HUDEP-2 (cell line): ENCODE measurements around the gene ARL4D.
"Not testable (repeated sequence)": the region's sequence is repeated elsewhere in the genome, so short reads cannot be mapped to it uniquely, and the experiment has no call there.

Experiments
- DNase-seq, 76 experiments: peaks; one replicate each; lab custom pipeline; 2025; ENCODE audit not compliant: unreplicated experiment in 76 of 76; lab: John Stamatoyannopoulos, UW

Gene ARL4D

DNA sequence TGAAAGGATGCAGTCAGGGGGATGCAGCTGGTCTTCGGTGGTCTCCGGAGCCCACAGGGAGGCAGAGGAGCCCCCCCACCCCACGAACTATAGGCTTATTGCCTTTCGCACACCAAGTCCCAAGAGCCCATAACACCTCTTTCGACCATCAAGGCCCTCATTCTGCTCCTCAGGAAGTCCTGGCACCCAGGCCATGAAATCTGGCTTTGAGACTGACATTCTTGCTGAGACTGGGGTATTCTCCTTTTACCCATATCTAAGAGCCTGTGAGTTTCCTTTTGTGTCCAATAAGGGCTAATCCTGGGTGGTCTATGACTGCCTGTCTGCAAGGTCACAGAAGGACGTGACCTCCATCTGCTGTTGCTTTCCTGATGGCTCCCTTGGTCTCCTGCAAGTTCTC is 6.4 kb upstream of the ARL4D start:
- DNase-seq = no peak

DNA sequence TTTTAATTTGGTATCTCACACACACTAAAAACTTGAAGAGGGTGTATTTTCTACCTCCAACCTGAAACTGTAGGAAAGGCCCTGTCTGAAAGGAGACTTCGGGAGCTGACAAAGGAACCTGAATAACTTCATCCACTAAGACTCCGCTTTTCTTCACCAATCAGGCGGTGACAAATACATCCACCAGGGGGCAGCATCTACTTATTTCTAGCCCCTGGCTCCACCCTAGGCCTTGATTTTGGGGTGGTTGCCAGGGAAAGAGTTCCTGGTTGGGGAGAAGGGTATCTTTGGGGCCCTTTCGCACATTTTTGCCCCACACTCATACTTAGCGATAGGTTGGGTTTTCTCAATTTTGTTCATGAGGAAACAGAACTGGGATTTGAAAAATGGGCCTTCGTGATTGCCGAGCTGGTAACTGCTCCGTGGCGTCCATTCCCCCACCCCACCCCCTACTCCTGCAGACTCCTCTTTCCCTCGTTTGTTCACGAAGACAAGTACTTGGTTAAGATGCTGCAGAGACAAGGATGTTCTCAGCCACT is 4.8 kb upstream of the ARL4D start:
- peak in 73 of 76 experiments; percentile 18 to 91 (median 72) for DNase-seq

- DNase-seq = not testable (repeated sequence)
These were observed 4.1 kb upstream of the ARL4D start for GRCh38 chr17:43394696-43395095.

GRCh38 chr17:43395165-43395564 is 3.6 kb upstream of the ARL4D start:
- peak in 30 of 76 experiments; percentile 9 to 73 (median 32) for DNase-seq

DNA sequence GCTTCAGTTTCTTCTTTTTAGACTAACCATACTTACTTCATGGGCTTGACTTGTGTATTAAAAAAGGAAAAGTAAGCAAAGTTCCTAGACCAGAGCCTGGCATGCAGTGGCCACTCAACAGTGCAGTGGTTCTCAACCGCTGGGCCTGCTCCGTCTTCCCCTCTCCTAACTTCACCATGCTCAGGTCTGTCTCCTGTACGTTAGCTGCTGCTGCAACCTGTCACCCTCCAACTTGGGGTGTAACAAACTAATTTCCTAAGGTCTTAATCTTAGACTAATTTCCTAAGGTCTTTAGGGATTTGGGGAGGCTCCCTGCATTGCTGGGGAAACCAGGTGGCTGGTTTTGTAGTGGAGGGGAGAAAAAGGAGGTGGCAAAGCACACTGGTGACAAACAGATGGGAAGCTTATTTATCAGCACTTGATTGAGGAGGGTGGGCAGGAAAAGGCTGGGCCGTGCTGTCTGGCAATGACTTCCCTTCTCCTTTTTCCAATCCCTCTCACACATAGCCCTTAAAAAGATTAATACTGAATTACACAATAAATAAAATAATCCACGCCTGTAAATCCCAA is 2.2 kb upstream of the ARL4D start:
- DNase-seq = no peak

DNA sequence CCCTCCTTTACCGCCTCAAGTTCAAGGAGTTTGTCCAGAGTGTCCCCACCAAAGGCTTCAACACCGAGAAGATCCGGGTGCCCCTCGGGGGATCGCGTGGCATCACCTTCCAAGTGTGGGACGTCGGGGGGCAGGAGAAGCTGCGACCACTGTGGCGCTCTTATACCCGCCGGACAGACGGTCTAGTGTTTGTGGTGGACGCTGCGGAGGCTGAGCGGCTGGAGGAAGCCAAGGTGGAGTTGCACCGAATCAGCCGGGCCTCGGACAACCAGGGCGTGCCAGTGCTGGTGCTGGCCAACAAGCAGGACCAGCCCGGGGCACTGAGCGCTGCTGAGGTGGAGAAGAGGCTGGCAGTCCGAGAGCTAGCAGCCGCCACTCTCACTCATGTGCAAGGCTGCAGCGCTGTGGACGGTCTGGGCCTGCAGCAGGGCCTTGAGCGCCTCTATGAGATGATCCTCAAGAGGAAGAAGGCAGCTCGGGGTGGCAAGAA is 1.1 kb downstream of the ARL4D start:
- DNase-seq = no peak

DNA sequence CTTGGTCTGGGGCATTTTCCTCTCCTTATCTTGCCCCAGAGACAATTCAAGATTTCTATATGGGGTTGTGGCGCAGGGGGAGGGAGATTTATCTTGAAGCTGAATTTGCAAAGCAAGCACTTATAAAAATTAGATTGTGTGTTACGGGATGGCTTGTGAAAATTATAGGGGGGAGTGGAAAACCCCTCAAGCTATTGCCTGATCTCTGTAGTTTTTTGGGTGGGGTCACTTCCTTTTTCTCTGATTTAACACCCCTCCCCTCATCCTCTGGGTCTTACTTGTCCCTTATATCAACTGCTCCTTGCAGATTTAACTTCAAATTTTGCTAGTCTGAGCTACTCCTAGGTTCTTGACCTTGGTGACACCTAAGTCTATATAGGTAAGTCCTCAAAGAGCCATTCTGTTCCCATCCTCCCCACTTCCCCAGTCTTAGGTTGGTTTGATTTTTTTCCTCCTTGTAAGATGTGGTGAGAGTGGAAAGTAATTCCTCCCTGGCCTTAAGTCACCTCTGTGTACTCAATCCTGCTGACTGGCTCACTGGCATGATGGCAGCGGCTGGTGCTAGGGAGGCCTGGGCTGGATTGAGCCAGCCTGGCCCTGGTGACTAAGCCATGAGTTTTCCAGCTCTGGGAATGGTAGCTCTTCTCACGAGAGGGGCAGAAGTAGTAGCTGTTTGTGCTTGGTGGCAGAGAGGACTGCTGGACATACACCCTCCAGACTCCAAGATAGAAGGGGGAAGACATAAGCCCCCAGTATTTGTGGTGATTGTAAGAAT is 2.3 kb downstream of the ARL4D start:
- DNase-seq = no peak

DNA sequence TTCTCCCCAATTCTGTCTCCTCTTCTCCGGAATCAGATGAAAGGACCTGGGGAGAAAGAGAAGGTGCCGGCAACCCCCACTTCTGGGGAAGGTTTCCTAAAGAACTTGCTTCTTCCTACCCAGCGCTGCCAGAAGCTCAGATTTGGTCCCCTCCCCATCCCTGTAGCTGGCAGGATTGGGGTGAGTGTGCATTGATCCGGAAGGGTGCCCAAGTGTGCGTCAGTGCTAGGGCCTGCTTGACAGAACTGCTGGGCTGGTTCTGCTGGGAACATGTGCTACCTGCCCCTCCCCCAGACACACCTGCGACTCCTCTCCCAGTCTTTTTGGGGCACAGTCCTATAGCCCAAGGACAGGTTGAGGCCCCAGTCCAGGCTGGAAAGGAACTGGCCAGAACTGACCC is 3.3 kb downstream of the ARL4D start:
- no peak for DNase-seq

GRCh38 chr17:43402567-43402966 is 3.8 kb downstream of the ARL4D start:
- no peak for DNase-seq

GRCh38 chr17:43403846-43404245 is 5.1 kb downstream of the ARL4D start:
- no peak for DNase-seq

DNA sequence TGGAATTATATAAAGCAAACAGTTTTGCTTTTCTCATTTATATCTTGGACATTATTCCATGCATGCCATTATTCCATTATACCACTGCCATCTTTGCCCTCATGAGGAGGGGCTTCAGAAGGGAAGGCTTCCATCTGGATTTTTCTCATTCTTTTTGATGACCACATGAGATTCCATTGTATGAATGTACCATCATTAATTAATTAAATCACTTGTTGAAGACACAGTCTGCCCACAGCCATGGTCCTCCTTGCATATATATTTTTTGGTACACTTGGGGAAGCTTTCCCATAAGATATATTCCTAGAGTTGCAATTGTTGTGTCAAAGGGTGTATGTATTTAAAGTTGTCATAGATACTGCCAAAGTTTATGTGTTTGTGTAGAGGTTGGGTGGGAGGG is 7.1 kb downstream of the ARL4D start:
- no peak for DNase-seq

GRCh38 chr17:43406676-43407645 is 8.2 kb downstream of the ARL4D start:
- no peak for DNase-seq

DNA sequence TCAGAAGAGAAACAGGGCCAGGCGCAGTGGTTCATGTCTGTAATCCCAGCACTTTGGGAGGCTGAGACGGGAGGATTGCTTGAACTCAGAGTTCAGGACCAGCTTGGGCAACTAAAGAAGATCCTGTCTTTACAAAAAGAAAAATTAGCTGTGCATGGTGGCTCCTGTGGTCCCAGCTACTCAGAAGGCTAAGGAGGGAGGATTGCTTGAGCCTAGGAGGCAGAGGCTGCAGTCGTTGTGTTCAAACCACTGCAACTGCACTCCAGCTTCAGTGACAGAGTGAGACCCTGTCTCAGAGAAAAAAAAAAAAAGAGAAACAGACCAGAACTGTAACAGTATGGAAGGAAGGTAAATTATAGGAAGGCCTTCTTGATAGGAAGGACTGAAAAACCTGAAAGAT is 10.3 kb downstream of the ARL4D start:
- DNase-seq = no peak

DNA sequence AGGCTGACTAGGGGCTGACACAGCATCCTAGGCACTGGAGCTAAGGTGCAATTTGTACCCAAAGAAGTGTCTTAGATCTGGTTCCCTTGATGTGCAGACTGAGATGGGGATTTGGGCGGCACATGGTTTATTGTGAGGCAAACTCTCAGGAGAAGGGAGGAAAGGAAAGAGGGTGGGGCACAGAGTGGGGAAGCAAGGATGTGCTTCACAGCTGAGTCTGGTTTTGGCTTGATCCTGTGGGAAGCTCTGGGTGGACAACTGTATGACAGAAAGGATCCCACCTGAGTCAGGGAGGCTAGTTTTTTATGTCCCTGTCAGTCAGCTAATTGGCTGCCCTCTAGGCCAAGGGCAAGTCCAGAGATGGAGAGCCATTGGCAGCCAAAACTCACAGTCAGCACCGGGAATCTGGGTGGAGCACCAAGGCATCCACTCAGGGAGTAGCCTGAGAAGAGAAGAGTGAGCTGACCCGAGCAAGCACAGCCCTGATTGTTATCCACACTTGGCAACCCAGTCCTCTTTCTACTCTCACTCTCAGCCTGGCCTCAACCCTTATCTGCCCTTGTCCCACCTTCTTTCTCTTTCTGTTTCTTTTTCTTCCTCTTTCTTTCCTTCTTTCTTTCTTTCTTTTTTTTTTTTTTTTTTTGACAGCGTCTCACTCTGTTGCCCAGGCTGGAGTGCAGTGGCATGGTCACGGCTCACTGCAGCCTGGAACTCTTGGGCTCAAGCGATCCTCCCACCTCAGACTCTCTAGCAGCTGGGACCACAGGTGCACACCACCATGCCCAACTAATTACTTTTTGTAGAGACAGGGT is 12.0 kb downstream of the ARL4D start:
- DNase-seq = peak in 7 of 76 experiments; percentile 4 to 38 (median 18)

- no peak for DNase-seq
These were observed 12.5 kb downstream of the ARL4D start for GRCh38 chr17:43411369-43411677.

GRCh38 chr17:43411749-43412148 is 13.0 kb downstream of the ARL4D start:
- DNase-seq = no peak

GRCh38 chr17:43412166-43412565 is 13.4 kb downstream of the ARL4D start:
- no peak for DNase-seq

DNA sequence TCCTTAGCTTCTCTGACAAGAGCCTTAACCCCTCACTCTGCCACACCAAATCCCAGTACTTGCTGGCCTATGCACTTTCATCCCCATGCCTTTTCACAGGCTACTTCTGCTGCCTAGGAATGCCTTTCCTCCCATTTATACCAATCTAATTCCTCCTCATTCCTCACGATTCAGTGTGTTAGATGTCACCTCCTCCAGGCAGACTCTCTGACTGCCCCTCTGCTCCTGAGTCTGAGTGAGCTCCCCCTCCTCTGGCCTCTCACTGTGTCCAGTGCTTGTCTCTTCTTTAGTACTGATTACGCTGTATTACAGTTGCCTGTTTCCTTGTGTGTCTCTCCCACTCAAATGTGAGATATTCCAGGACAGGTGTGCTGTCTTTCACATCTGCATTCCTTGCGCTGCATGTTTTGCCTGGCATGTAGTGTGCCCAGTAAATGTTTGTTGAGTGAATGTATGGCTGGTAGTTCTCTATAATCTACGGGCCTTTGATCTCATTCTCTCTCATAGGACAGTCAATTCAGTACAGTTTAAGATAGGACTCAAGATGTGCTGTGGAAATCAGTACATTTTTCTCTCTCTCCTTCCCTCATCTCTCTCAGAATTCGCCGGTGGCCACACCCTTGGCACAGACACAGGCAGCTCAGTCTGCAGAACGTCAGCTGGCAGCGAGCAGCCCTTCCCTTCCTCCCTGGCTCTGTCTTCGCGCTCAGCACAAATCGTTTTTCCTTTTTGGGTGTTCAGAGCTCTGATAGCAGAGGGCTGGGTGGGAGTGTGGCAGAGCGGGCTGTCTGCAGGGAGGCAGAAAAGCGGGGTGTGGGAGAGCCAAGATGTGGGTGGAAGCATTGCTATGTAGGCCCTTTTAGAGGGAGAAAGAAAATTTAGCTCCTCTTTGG is 18.5 kb downstream of the ARL4D start:
- peak in 20 of 76 experiments; percentile 4 to 39 (median 20) for DNase-seq
